SK-N-MC (cell line): ENCODE measurements around the gene NHS.

Experiments
- DNase-seq: peaks from one replicate; pipeline ENCODE4 v3.0.0-alpha.2; 2011; ENCODE audit warnings: low read depth, low spot score
- H3K27ac ChIP-seq: fragments of 200-600 bp; sonication (generic); 2 replicates; pipeline ENCODE4 v1.5.1; 2016; ENCODE audit warnings: mixed run types
- H3K36me3 ChIP-seq: fragments of 200-600 bp; sonication (generic); 2 replicates; pipeline ENCODE4 v1.6.1; 2017; ENCODE audit warnings: antibody characterized with exemption, low read length, mixed read lengths; ENCODE audit not compliant: insufficient read depth
- H3K4me3 ChIP-seq: fragments of 200-600 bp; sonication (generic); 2 replicates; pipeline ENCODE4 v1.5.1; 2016
- H3K9ac ChIP-seq: fragments of 200-600 bp; sonication (generic); 2 replicates; pipeline ENCODE4 v1.8.0; 2017; ENCODE audit warnings: mixed run types, mixed read lengths; ENCODE audit not compliant: insufficient read length
- H3K9me3 ChIP-seq: fragments of 200-600 bp; sonication (generic); 2 replicates; pipeline ENCODE4 v1.6.1; 2017; ENCODE audit warnings: low read depth, mild to moderate bottlenecking, antibody characterized with exemption, low read length, moderate library complexity, mixed read lengths
- EZH2 ChIP-seq: fragments of 200-600 bp; sonication (generic); IDR thresholded peaks from one replicate; pipeline ENCODE4 v1.6.1; 2017; ENCODE audit warnings: antibody characterized with exemption
- FOXP2 ChIP-seq: optimal IDR thresholded peaks from 2 replicates; pipeline ENCODE3; 2011; ENCODE audit warnings: mild to moderate bottlenecking, moderate library complexity; ENCODE audit not compliant: insufficient read depth; ENCODE audit errors: extremely low read length, control extremely low read depth
- POLR2AphosphoS5 ChIP-seq: IDR thresholded peaks from 2 replicates; pipeline ENCODE4 v1.6.1; 2012; ENCODE audit warnings: mild to moderate bottlenecking, low read depth, low read length, borderline replicate concordance

NHS gene

DNA sequence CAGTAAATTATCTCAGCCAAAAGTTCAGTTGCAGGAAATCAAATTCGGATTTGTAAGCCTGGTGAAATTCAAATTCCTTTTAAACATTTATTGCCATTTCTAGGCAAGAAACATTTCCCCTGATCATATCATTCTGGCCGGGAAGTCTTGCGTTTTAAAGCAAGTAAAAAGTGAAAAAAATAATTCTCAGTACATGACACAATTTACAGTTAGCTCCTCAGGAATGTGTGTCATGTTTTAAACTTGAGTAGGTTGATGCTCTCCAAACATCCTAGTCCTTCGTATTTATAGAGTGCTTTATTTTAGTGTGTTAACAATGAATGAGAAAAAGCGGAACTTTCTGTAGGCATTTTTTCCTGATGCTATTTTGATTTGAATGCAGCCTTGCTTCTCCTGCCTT lies 204.0 kb downstream of the NHS start:
- no peak overlapping the region for H3K9ac ChIP-seq
- no peak overlapping the region for H3K27ac ChIP-seq
- no peaks in the 10 kb centered on the region for H3K36me3 ChIP-seq
- no peak for DNase-seq
- H3K9me3 ChIP-seq: no peaks in the 10 kb centered on the region
- TF ChIP-seq FOXP2: no peak
- TF ChIP-seq POLR2AphosphoS5: no peak
- TF ChIP-seq EZH2: no peak
- no peak overlapping the region for H3K4me3 ChIP-seq

DNA sequence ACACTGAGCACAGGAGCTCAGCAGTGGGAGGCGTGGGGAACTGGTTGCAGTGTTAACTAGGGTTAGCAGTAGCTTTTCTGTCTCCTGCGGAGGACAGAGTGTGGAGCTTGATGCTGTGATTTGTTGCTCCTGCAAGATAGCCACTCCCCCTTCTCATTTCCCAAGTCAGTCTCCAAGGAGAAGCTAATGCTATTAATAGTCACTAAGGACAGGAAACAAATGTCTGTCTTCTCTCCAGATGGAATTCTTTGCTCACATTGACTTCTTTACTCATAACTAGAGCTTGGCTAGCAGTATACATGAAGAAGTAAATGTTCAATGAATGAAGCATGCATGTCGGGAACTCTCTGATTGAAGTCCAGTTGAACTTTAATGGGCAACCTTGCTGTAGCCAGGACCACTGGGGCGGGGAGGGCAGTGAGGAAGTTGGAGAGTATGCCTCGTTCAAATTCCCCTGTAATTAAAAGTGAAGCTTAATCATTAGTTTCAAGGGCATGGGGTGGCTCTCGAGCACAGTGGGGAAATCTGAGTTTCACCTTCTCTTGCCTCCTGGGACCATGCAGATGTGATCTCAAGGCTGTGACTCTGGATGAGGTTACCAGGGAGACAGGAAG lies 205.6 kb downstream of the NHS start:
- Histone ChIP-seq H3K4me3 (no peak overlapping the region), H3K27ac (no peak overlapping the region), H3K9me3 (no peaks in the 10 kb centered on the region), H3K36me3 (no peaks in the 10 kb centered on the region), H3K9ac (no peak overlapping the region)
- TF ChIP-seq POLR2AphosphoS5 (no peak), EZH2 (no peak), FOXP2 (no peak)
- DNase-seq: no peak

DNA sequence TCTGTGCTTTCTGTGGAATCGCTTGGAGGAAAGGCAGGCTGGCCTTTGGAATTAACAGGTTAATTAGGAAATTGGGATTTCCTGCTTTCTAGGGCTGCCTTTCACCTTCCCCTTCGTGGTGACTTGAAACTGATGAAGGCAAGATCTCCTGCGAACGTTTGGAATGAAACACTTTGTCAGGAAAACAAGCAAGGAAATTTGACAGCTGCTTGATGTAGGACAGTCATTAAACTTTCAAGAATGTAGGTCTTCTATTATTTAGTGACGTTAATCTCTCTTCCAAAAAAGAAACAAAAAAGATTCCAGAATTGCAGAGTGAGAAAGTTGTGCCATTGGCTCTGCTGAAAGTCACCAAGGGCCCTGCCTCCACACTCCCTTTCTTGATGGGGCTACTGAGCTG lies 206.6 kb downstream of the NHS start:
- H3K27ac ChIP-seq: no peak overlapping the region
- DNase-seq: no peak
- TF ChIP-seq POLR2AphosphoS5: no peak
- no peak for TF ChIP-seq FOXP2
- no peak for TF ChIP-seq EZH2
- H3K36me3 ChIP-seq: no peaks in the 10 kb centered on the region
- H3K9me3 ChIP-seq: no peaks in the 10 kb centered on the region
- H3K9ac ChIP-seq: no peak overlapping the region
- H3K4me3 ChIP-seq: no peak overlapping the region

DNA sequence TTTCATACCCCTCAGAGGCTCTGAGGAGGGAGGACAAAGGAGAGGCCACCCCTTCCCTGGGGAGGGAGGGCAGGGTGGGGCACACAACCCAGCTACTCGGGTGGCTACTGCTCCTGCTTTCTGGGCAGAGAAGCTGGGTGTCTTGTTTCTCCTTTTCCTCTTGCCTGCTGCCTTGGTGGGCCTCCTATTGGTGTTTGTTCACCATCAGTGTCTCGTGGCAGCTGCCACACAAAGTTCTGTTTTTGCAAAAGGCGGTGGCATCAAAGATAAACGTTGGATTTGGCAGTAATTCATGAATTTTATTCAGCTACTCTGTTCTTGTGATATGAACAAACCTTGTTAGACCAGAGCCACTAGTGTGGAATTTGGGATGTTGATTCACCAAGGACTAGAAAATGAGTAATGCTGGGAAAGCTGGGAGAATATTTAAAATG lies 209.3 kb downstream of the NHS start:
- Histone ChIP-seq H3K4me3 (no peak overlapping the region), H3K9ac (no peak overlapping the region), H3K9me3 (no peaks in the 10 kb centered on the region), H3K27ac (no peak overlapping the region), H3K36me3 (no peaks in the 10 kb centered on the region)
- no peak for DNase-seq
- no peak for TF ChIP-seq EZH2
- TF ChIP-seq FOXP2: no peak
- no peak for TF ChIP-seq POLR2AphosphoS5

DNA sequence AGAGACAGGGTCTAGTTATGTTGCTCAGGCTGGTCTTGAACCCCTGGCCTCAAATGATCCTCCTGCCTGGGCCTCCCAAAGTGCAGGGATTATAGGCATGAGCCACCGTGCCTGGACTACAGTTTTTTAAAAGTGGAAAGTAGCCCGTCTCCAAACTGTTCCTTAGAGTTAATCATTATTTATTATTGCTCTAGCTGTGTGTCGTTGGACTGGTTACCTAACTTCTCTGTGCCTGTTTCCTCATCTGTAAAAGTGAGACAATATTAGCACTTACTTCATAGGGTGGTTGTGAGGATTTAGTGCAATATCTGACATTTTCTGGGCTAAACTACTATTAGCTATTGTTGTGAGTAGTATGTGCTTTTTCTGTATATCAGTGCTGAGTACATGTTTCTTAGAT lies 210.0 kb downstream of the NHS start:
- no peak overlapping the region for H3K27ac ChIP-seq

DNA sequence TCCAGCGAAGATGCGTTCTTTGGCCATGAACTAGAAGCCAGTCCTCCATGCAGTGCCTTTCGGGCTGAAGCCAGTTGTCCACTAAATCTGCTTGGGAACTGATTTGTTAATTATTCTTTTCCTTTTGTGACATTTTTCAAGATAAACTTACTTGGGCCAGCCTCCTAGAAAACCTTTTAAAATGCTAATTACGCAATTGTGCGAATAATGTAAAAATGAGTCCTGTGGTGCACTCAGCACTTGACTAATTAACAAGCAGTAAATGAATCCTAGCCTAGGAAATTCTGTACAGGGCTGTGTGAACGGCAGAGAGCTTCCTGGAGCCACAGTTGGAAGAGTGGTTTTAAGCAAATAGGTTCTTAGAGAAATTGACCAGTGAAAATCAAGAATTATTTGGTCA lies 212.4 kb downstream of the NHS start:
- Histone ChIP-seq H3K27ac (no peak overlapping the region), H3K9me3 (no peaks in the 10 kb centered on the region), H3K36me3 (no peaks in the 10 kb centered on the region), H3K4me3 (no peak overlapping the region), H3K9ac (no peak overlapping the region)
- TF ChIP-seq EZH2 (no peak), POLR2AphosphoS5 (no peak), FOXP2 (no peak)
- no peak for DNase-seq

More for the DNA sequence above, 210.0 kb downstream of the NHS start:
- Histone ChIP-seq H3K9ac (no peak overlapping the region), H3K36me3 (no peaks in the 10 kb centered on the region), H3K4me3 (no peak overlapping the region), H3K9me3 (no peaks in the 10 kb centered on the region)
- no peak for TF ChIP-seq POLR2AphosphoS5
- no peak for TF ChIP-seq FOXP2
- TF ChIP-seq EZH2: no peak
- DNase-seq: no peak

DNA sequence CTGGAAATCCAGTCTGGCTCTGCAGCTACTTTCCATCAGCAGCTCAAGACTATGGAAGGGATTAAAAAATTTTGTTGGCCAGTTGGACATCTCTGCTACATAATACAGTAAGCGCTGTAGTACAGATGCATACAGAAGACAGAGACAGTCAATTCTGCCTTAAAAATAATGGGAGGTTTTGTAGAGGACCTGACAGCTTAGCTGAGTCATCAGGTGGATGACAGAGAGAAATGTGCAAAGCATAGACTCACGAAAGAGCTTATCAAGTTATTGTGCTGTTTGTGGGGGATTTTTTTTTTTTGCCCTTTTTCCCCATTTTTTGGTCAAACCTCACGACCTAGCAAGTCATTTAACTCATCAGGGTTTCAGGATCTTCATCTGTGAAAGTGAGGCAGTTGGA lies 213.3 kb downstream of the NHS start:
- Histone ChIP-seq H3K36me3 (no peaks in the 10 kb centered on the region), H3K9me3 (no peaks in the 10 kb centered on the region), H3K4me3 (no peak overlapping the region)

DNA sequence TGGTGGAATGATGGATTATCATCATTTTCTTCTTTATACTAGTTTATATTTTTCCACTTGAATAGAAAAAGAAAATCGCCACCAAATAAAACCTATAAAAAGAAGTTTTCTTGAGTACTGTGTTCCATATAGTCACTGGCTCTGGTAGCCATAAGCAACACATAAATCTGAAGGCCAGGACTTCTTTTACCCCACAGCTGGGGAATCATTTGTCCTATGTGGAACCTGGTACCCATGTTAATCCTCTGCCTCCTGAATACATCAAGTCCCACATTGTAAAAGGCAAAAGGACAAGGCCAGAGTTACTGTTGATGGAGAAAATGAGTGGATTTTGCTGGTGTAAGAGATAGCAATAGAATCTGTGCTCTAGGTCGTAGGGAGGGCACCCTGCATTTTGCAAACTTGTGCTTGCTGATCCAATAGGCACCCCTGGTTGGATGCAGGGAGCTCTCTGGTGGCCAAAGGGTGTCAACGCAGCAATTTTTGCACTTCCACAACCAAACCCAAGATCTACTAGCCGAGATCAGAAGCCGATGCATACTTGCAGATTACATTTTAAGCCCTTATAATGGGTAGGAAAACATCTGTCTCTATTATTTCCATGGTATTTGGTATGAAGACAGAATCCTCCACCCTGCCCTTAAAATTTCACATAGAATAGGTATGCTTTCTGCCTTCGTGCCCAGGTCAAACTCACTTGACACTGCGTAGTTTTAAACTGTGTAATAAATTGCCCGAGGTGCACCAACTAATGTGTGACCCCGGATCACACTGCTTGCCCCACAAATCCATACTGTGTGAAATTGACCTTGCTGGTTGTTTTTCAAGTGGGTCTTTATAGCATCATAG lies 216.1 kb downstream of the NHS start:
- no peak for DNase-seq
- TF ChIP-seq FOXP2: no peak
- TF ChIP-seq EZH2: no peak
- TF ChIP-seq POLR2AphosphoS5: no peak
- Histone ChIP-seq H3K4me3 (no peak overlapping the region), H3K27ac (no peak overlapping the region), H3K9ac (no peak overlapping the region), H3K9me3 (no peaks in the 10 kb centered on the region), H3K36me3 (no peaks in the 10 kb centered on the region)

More for the DNA sequence above, 213.3 kb downstream of the NHS start:
- TF ChIP-seq POLR2AphosphoS5 (no peak), EZH2 (no peak), FOXP2 (no peak)
- no peak overlapping the region for H3K27ac ChIP-seq
- DNase-seq: no peak
- H3K9ac ChIP-seq: no peak overlapping the region
